GM21786 (cell line): ENCODE results near the gene REEP2.

Source experiments
- ATAC-seq: cut with Tn5 transposase; IDR thresholded peaks from one replicate; pipeline ENCODE4 v1.9.1; 2021; ENCODE audit not compliant: unreplicated experiment

Gene REEP2

GRCh38 chr5:138448481-138449398 lies 9.9 kb downstream of the REEP2 start:
- no peak for ATAC-seq

GRCh38 chr5:138449501-138450239 lies 10.8 kb downstream of the REEP2 start:
- peak; percentile 64 for ATAC-seq

GRCh38 chr5:138450971-138451370 lies 12.1 kb downstream of the REEP2 start:
- ATAC-seq, result no peak

- no peak for ATAC-seq
Observed at GRCh38 chr5:138452720-138453119, 13.9 kb downstream of the REEP2 start.

GRCh38 chr5:138453590-138453989 lies 14.7 kb downstream of the REEP2 start:
- ATAC-seq, result no peak

GRCh38 chr5:138454121-138454520 lies 15.3 kb downstream of the REEP2 start:
- ATAC-seq, result no peak

- no peak for ATAC-seq
Observed at GRCh38 chr5:138455232-138455930, 16.5 kb downstream of the REEP2 start.

- no peak for ATAC-seq
Observed at GRCh38 chr5:138457531-138458275, 18.8 kb downstream of the REEP2 start.

- ATAC-seq, result no peak
Observed at GRCh38 chr5:138458384-138458783, 19.5 kb downstream of the REEP2 start.

GRCh38 chr5:138458856-138459255 lies 20.0 kb downstream of the REEP2 start:
- no peak for ATAC-seq

- peak; percentile 39 for ATAC-seq
Observed at GRCh38 chr5:138459311-138459933, 20.6 kb downstream of the REEP2 start.

- no peak for ATAC-seq
Observed at GRCh38 chr5:138460032-138460693, 21.3 kb downstream of the REEP2 start.

GRCh38 chr5:138461343-138462125 lies 22.7 kb downstream of the REEP2 start:
- no peak for ATAC-seq

GRCh38 chr5:138463419-138464007 lies 24.7 kb downstream of the REEP2 start:
- no peak for ATAC-seq

- ATAC-seq, result peak; percentile 39
Observed at GRCh38 chr5:138464008-138464387, 25.1 kb downstream of the REEP2 start.

GRCh38 chr5:138464388-138465260 lies 25.8 kb downstream of the REEP2 start:
- ATAC-seq, result peak; percentile 71

GRCh38 chr5:138465261-138466124 lies 26.6 kb downstream of the REEP2 start, which contains the start of gene EGR1:
Gene EGR1, plus strand, starts transcription at chr5:138465479. Its CDS starts 283 bp downstream, at chr5:138465762.
- peak; percentile 62 for ATAC-seq
